Measurements from ENCODE around the gene SMG1.

DNA sequence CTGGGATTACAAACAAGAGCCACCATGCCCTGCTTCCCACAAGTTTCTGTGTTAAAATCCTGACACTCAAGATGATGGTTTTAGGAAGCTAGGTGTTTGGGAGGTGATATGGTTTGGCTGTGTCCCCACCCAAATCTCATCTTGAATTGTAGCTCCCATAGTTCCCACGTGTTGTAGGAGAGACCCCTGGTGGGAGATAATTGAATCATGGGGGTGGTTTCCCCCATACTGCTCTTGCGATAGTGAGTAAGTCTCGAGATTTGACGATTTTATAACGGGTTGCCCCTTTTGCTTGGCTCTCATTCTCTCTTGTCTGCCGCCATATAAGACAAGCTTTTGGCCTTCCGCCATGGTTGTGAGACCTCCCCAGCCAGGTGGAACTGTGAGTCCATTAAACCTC lies 17.2 kb upstream of the SMG1 start:
- TF ChIP-seq EZH2 (IDR thresholded peaks at IDR 0.05; ENCODE audit: borderline replicate concordance, low read length) = no peak
- TF ChIP-seq, protein P1, sequence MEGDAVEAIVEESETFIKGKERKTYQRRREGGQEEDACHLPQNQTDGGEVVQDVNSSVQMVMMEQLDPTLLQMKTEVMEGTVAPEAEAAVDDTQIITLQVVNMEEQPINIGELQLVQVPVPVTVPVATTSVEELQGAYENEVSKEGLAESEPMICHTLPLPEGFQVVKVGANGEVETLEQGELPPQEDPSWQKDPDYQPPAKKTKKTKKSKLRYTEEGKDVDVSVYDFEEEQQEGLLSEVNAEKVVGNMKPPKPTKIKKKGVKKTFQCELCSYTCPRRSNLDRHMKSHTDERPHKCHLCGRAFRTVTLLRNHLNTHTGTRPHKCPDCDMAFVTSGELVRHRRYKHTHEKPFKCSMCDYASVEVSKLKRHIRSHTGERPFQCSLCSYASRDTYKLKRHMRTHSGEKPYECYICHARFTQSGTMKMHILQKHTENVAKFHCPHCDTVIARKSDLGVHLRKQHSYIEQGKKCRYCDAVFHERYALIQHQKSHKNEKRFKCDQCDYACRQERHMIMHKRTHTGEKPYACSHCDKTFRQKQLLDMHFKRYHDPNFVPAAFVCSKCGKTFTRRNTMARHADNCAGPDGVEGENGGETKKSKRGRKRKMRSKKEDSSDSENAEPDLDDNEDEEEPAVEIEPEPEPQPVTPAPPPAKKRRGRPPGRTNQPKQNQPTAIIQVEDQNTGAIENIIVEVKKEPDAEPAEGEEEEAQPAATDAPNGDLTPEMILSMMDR (conservative IDR thresholded peaks at IDR 0.05 in 1 of 2, IDR thresholded peaks at IDR 0.05 in 1 of 2; ENCODE audit: extremely low read depth in 1 of 2, insufficient read depth in 1 of 2, low read depth in 1 of 2, low read length in 2 of 2) = no peak

Measured in mammary epithelial cell (primary cell).